Breast epithelium (tissue), 3 donors: ENCODE measurements around the gene MAST4.

ENCODE experiments used
- CTCF ChIP-seq, 3 donors: fragments of 450-650 bp; IDR thresholded peaks; one replicate each; pipeline ENCODE4 v1.5.1; 2016 to 2017; ENCODE audit warnings: antibody characterized with exemption in 3 of 3, mild to moderate bottlenecking in 3 of 3, moderate library complexity in 3 of 3
- POLR2A ChIP-seq: fragments of 450-650 bp; IDR thresholded peaks from one replicate; pipeline ENCODE4 v1.6.1; 2016; ENCODE audit warnings: antibody characterized with exemption, mild to moderate bottlenecking, moderate library complexity
- POLR2AphosphoS5 ChIP-seq, 3 donors: sonication (generic); formaldehyde crosslinking; IDR thresholded peaks; one replicate each; pipeline ENCODE4 v1.6.1; 2017; ENCODE audit warnings: antibody characterized with exemption in 3 of 3

GRCh38 chr5:66585291-66585690 lies 10.9 kb upstream of the MAST4 start:
- no peak for TF ChIP-seq POLR2AphosphoS5 (IDR thresholded peaks at IDR 0.05)
- no peak for TF ChIP-seq CTCF (IDR thresholded peaks at IDR 0.05)
- no peak for TF ChIP-seq POLR2A
